Transverse colon (tissue), 3 donors: ENCODE measurements around the gene ITGA7.

Experiments used
- CTCF ChIP-seq, 5 experiments: fragments of 200-600 bp in 3 of 5; fragments of 450-650 bp in 2 of 5; sonication (generic) in 3 of 5; IDR thresholded peaks; 1 replicate in 2 of 5; 2 replicates in 3 of 5; pipeline ENCODE4 v1.5.1; 2016 to 2017; ENCODE audit warnings: antibody characterized with exemption in 5 of 5, inconsistent platforms in 3 of 5, mild to moderate bottlenecking in 2 of 5, moderate library complexity in 1 of 5
- POLR2A ChIP-seq: fragments of 450-650 bp; IDR thresholded peaks from one replicate; pipeline ENCODE4 v1.6.1; 2016; ENCODE audit warnings: antibody characterized with exemption, mild to moderate bottlenecking, moderate library complexity

DNA sequence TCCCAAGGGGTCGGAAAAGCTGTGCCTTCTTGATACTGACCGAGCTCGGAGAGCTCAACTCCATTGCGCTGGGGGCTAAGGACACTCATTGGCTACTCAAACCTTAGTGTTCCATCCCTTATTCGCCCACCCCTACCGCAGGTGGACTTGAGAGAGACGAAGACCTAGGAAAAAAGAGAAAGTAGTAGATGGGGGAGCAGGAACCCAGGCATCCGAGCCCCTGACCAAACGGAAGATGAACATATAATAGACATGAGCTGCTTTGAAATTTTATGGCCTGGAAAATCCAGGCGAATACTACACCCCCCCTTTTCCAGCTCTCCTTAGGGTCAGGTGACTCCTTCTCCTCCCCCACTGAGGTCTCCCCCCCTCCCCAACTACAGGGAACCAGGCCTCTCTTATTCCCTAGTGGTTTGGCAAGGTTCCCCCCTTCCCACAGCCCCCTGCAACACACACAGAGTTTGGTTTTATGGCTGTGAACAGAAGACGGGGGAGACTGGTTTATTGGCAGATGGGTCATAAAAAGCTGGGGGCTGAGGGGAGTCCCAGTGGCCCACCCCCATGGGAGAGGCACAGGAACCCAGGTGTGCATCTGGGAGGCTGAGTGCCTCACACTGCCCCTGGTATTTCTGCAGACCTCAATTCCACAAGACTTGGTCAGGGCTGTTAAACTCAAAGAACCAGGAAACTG is 36.8 kb upstream of the ITGA7 start:
- TF ChIP-seq CTCF (IDR thresholded peaks at IDR 0.05) (no peak), POLR2A (no peak)
